HepG2 (cell line): ENCODE data around the gene ACOXL. TPM values are rescaled to one million over a fixed set of nuclear protein-coding genes. Genes with fewer than 3 reads are reported as not detected.
A peak's percentile ranks its signal among the peaks of the same experiment; 100 is the strongest.

ENCODE experiments used
- AGO2 ChIP-seq: fragments of 200-400 bp; formaldehyde crosslinking; optimal IDR thresholded peaks from 2 replicates; pipeline ENCODE3; 2017; ENCODE audit warnings: mild to moderate bottlenecking, low read depth, low read length, moderate library complexity
- BCL6 ChIP-seq: IDR thresholded peaks from 2 replicates; pipeline ENCODE4 v1.6.1; 2016; ENCODE audit warnings: missing genetic modification reagents, missing compliant biosample characterization
- CHD2 ChIP-seq: IDR thresholded peaks from 2 replicates; pipeline ENCODE4 v1.6.1; 2011; ENCODE audit warnings: low read depth, low read length, improper control_type of control experiment
- GZF1 ChIP-seq: sonication (generic); formaldehyde crosslinking; IDR thresholded peaks from 2 replicates; pipeline ENCODE4 v1.5.1; 2020; ENCODE audit warnings: mild to moderate bottlenecking, missing genetic modification reagents
- IKZF5 ChIP-seq: IDR thresholded peaks from 2 replicates; pipeline ENCODE4 v1.6.1; 2018; ENCODE audit warnings: missing genetic modification reagents, mild to moderate bottlenecking, missing compliant biosample characterization
- MAFG ChIP-seq: sonication (generic); formaldehyde crosslinking; IDR thresholded peaks from 2 replicates; pipeline ENCODE4 v1.5.1; 2020; ENCODE audit warnings: mild to moderate bottlenecking, missing genetic modification reagents
- MXD1 ChIP-seq: sonication (generic); formaldehyde crosslinking; IDR thresholded peaks from 2 replicates; pipeline ENCODE4 v1.4.0; 2020; ENCODE audit warnings: mild to moderate bottlenecking, missing genetic modification reagents
- MXD3 ChIP-seq: IDR thresholded peaks from 2 replicates; pipeline ENCODE4 v1.6.1; 2016; ENCODE audit warnings: mild to moderate bottlenecking, missing biosample characterization, missing genetic modification reagents
- RARA ChIP-seq: IDR thresholded peaks from 2 replicates; pipeline ENCODE4 v1.6.1; 2016; ENCODE audit warnings: missing genetic modification reagents, missing compliant biosample characterization
- RBM22 ChIP-seq: fragments of 200-400 bp; formaldehyde crosslinking; optimal IDR thresholded peaks from 2 replicates; pipeline ENCODE3; 2017; ENCODE audit warnings: mild to moderate bottlenecking, low read length, moderate library complexity
- SKIL ChIP-seq: sonication (generic); formaldehyde crosslinking; IDR thresholded peaks from 2 replicates; pipeline ENCODE4 v1.8.0; 2022; ENCODE audit warnings: missing genetic modification reagents, mild to moderate bottlenecking, moderate library complexity, borderline replicate concordance
- THYN1 ChIP-seq: sonication (generic); formaldehyde crosslinking; IDR thresholded peaks from 2 replicates; pipeline ENCODE4 v1.8.1; 2023; ENCODE audit warnings: low read depth, mild to moderate bottlenecking, moderate library complexity, missing genetic modification reagents, borderline replicate concordance
- ZFP37 ChIP-seq: sonication (generic); formaldehyde crosslinking; IDR thresholded peaks from 2 replicates; pipeline ENCODE4 v1.4.0; 2020; ENCODE audit warnings: missing genetic modification reagents, borderline replicate concordance
- ZHX2 ChIP-seq, 2 experiments: sonication (generic) in 1 of 2; formaldehyde crosslinking in 1 of 2; IDR thresholded peaks; 2 replicates each; pipeline versions ENCODE4 v1.6.1 to v1.9.0; 2014 to 2022; ENCODE audit warnings: antibody characterized with exemption in 1 of 2, borderline replicate concordance in 1 of 2, inconsistent platforms in 1 of 2, low read depth in 1 of 2, missing genetic modification reagents in 1 of 2
- ZNF160 ChIP-seq: sonication (generic); formaldehyde crosslinking; IDR thresholded peaks from 2 replicates; pipeline ENCODE4 v1.8.0; 2022; ENCODE audit warnings: mild to moderate bottlenecking, inconsistent platforms, missing genetic modification reagents
- ZNF484 ChIP-seq: sonication (generic); formaldehyde crosslinking; IDR thresholded peaks from 2 replicates; pipeline ENCODE4 v1.5.1; 2020; ENCODE audit warnings: mild to moderate bottlenecking, low read depth, missing genetic modification reagents, borderline replicate concordance
- ZNF747 ChIP-seq: sonication (generic); formaldehyde crosslinking; IDR thresholded peaks from 2 replicates; pipeline ENCODE4 v1.8.1; 2023; ENCODE audit warnings: missing genetic modification reagents, mild to moderate bottlenecking, borderline replicate concordance
- ZSCAN31 ChIP-seq: sonication (generic); formaldehyde crosslinking; IDR thresholded peaks from 2 replicates; pipeline ENCODE4 v1.5.0; 2020; ENCODE audit warnings: low read depth, mild to moderate bottlenecking, missing genetic modification reagents
- polyA plus RNA-seq, 8 experiments: library from polyadenylated mRNA; depleted of rRNA in 3 of 8; stranded (reverse) in 7 of 8; unstranded in 1 of 8; fragments of >200 nt; fragmentation: Illumina TruSeq in 4 of 8; extraction: Trizol in 4 of 8; gene quantifications; 2 replicates each; pipeline versions ENCODE4 v1.2.1 to v1.2.3, GENCODE V29; 2011 to 2016; ENCODE audit warnings: low read depth in 4 of 8, missing spikeins in 1 of 8, mixed read lengths in 1 of 8; ENCODE audit not compliant: insufficient read depth in 1 of 8
- total RNA-seq, 5 experiments: library from RNA; depleted of rRNA; stranded (reverse); fragments of >200 nt; fragmentation: Illumina TruSeq; extraction: Trizol; gene quantifications; 2 replicates each; pipeline ENCODE4 v1.2.3, GENCODE V29; 2016; ENCODE audit warnings: low read depth in 1 of 5

ACOXL gene
- total and polyA plus RNA-seq, 2 of the 13 experiments (the other 11 are each of a cell fraction or from before 2014, with no cell fraction given) = not detected

GRCh38 chr2:111121028-111121827 lies 388.9 kb downstream of the ACOXL start (continued):
- TF ChIP-seq IKZF5 (CRISPR knock-in tag) (0 out of 2 replicates have a peak, but pooled peaks have one; percentile 25), CHD2 (peak; percentile 73), THYN1 (CRISPR knock-in tag) (no peak), MXD1 (CRISPR knock-in tag) (peak; percentile 49; the same call in 1 of the 2 replicates), ZSCAN31 (peak; percentile 2; the same call in 1 of the 2 replicates), ZNF484 (CRISPR knock-in tag) (no peak), ZNF160 (CRISPR knock-in tag) (peak; percentile 1; the same call in 1 of the 2 replicates), ZFP37 (CRISPR knock-in tag) (no peak), GZF1 (CRISPR knock-in tag) (0 out of 2 replicates have a peak, but pooled peaks have one; percentile 63), ZHX2 (IDR thresholded peaks at IDR 0.05; ENCODE audit: low read depth) (no peak), ZHX2 (CRISPR knock-in tag; IDR thresholded peaks at IDR 0.05; ENCODE audit: borderline replicate concordance) (no peak), MXD3 (CRISPR knock-in tag) (no peak; the same call in 1 of the 2 replicates), MAFG (no peak), AGO2 (peak; percentile 14), RBM22 (no peak), SKIL (peak; percentile 55; the same call in 1 of the 2 replicates), BCL6 (CRISPR knock-in tag) (no peak), ZNF747 (CRISPR knock-in tag) (0 out of 2 replicates have a peak, but pooled peaks have one; percentile 16), RARA (CRISPR knock-in tag) (no peak)
